Heart left ventricle (tissue), 13 donors: ENCODE measurements around the gene SETD3.

Source experiments
- CTCF ChIP-seq, 12 donors: fragments of 200-600 bp; sonication (generic) in 4 of 12; IDR thresholded peaks; one replicate each; pipeline versions ENCODE4 v1.5.0 to v1.8.0; 2018 to 2022; ENCODE audit warnings: antibody characterized with exemption in 12 of 12, mild to moderate bottlenecking in 5 of 12
- POLR2A ChIP-seq, 2 donors: fragments of 450-650 bp; IDR thresholded peaks; one replicate each; pipeline ENCODE4 v1.6.1; 2017; ENCODE audit warnings: antibody characterized with exemption in 2 of 2, mild to moderate bottlenecking in 2 of 2, moderate library complexity in 2 of 2
- donor health status: ischemic (EF 13 %, LVEDD 7.1; RV severe dilation, severe dysfunction).
- donor health status: DM: no; HTN: yes; CAD: no.
- donor health status: DM: no; HTN: no; CAD: no.
- donor health status: ischemic (EF 25% LVEDD 6.9; RV normal size, moderate dysfunction).
- donor health status: ischemic (EF 25% LVEDD 5.7; RV mildly dilated, moderate dysfunction).
- donor health status: ischemic (EF 35%, LVEDD 5.7; RV mildly dilated, moderate dysfunction).
- donor health status: nonischemic (EF 11% LVEDD 7.7; RV severe dilation, severe dysfunction).
- donor health status: DM: yes; HTN: yes; CAD: no.
- donor health status: PGD.
- donor health status: ischemic (EF 29% LVEDD 5.4; RV normal size, mild dysfunction).
- donor health status: nonischemic (EF 23%, LVEDD 6.1; RV moderate dilation, normal function).

- TF ChIP-seq POLR2A (IDR thresholded peaks at IDR 0.05) (no peak), CTCF (IDR thresholded peaks at IDR 0.05) (no peak)
Measured at GRCh38 chr14:99363616-99364290, 116.9 kb downstream of the SETD3 start.
